HG03095 (cell line): ENCODE results near the gene SPATA7.

ENCODE experiments used
- ATAC-seq: cut with Tn5 transposase; IDR thresholded peaks from one replicate; pipeline ENCODE4 v1.9.1; 2021; ENCODE audit warnings: moderate library complexity; ENCODE audit not compliant: unreplicated experiment

SPATA7 gene

DNA sequence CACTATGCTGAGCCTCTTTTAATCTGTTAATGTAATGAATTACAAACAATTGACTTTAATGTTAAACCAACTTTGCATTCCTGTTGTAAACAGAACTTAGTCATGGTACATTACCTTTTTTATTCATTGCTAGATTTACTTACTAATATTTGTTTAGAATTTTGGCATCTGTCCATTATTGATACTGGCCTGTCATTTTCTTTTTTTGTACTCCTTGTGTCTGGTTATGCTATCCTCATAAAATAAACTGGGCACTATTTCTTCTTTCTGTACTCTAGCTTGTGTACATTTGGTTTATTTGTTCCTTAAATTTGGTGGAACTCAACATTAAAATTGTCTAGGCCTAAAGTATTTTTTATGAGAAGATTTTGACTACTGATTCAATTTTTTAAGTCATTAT lies 32.1 kb downstream of the SPATA7 start:
- ATAC-seq = no peak

DNA sequence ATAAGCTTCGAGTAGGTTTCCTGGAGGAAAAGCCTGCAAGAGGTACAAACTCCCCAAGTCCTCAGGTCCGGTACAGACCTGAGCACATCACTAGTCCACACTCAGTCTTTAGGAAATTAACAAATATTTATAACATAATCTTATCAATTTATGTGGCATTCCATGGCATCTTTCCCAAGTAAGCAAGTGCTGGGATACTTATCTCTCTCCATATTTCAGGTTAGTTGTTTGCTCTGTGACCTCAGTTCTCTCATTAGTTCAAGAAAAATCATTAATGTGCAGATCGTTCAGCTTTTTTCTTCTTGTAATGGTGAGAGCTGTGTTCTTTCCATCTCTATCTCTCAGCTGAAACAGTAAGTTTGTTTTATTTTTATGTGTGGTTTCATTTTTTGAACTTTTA lies 34.7 kb downstream of the SPATA7 start:
- ATAC-seq = no peak

DNA sequence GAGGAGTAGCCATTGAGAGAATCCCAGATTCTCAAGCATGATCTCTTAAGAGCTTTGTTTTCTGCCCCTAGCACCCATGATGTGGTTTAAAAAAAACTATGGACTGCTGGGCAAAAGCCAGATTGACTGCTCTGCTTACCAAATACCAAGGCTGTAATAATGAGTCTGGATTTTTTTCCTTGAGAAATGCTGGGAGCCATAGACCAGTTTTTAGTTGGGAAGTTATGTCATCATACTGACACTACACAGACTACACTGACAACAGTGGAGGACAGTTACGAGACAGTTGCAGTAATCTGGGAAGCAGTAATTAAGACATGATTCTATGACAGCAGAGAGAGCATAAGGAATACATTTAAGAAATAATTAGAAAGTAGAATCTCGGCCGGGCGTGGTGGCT lies 35.8 kb downstream of the SPATA7 start:
- ATAC-seq = no peak

DNA sequence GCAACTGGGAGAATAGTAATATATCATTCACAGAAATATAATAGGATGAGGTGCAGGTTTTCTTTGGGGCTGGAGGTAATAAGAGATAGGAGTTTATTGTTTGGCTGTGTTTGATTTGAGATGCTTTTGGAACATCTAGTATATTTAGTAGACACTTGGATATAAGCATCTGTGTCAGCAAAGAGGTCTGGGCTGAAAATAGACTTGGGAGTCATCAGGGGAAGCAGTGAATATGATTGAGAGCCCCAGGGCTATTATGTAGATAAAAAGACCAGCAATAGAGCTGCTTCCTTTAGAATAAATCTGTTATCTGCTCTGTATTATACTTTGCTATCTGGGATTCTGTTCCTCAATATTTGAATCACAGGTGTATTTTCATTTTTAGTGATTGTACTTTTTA lies 36.6 kb downstream of the SPATA7 start:
- no peak for ATAC-seq

DNA sequence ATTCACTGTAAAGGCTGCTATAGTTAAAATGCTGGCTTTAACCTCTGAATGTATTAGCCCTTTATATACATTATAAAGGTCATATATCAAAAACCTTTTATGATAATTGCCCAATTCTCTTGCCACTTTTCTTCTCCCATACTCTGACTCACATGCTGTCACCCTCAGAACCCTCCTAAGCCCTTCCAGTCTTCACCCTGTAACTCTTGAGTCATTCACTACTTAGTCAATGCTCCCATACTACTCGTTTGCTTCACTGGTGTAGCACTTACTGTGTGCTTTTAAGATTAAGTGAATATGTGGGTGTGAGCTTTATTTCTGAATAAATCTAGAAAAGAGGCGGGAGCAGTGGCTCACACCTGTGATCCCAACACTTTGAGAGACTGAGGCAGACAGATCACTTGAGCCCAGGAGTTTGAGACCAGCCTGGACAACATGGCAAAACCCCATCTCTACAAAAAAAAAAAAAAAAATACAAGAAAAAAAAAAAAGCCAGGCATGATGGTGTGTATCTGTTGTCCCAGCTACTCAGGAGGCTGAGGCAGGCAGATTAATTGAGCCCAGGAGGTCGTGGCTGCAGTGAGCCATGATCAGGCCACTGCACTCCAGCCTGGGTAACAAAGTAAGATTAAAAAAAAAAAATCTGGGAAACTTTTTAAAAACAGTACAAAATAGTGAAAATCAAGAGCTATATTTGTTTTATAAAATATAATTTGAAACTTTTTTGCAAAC lies 37.6 kb downstream of the SPATA7 start:
- no peak for ATAC-seq

DNA sequence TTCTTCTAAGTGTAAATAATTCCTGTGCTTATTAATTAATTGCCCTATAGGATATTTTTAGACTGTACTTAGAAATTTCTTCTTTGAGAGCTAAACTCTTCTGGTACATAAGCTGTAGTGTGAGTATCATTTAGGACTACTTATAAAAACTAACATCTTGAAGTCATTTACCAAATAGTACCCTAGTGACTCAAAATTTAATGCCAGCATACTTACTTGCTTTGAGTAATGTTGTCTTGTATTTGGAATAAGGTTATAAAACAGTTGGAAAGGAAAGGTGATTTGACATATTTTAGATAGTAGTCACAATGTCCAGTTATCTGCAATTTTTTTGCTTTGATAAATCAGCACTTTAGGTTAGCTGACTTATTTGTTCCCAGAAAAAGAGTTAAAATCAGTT lies 39.1 kb downstream of the SPATA7 start:
- ATAC-seq = no peak

DNA sequence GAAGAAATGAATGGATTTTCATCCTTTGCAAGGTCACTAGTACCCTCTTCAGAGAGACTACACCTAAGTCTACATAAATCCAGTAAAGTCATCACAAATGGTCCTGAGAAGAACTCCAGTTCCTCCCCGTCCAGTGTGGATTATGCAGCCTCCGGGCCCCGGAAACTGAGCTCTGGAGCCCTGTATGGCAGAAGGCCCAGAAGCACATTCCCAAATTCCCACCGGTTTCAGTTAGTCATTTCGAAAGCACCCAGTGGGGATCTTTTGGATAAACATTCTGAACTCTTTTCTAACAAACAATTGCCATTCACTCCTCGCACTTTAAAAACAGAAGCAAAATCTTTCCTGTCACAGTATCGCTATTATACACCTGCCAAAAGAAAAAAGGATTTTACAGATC lies 40.8 kb downstream of the SPATA7 start:
- ATAC-seq = no peak

DNA sequence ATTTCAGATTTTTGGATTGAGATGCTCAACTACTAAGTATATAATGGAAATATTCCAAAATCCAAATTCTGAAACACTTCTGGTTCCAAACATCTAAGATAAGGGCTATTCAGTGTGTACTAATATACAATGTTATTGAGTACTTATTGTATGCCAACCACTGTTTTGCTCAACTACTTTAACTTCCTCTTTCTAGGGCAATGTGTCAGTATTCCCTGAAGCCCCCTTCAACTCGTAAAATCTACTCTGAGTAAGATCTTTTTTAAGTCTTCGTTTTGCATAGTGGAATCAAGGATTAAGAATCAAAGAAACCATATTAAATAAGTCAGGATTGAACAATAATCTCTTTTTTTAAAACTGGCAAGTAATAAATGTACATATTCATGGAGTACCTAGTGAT lies 45.5 kb downstream of the SPATA7 start:
- no peak for ATAC-seq

DNA sequence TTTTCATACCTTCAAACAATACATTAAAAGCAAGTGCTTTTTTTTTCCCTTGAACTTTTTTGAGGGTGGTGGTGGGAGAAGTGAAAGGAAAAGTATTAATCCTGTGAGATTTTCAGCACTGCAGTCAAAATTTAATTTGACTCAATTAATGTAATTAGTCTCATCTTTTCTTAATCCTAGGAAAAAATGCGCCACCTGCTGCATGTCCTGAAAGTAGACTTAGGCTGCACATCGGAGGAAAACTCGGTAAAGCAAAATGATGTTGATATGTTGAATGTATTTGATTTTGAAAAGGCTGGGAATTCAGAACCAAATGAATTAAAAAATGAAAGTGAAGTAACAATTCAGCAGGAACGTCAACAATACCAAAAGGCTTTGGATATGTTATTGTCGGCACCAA lies 52.2 kb downstream of the SPATA7 start:
- ATAC-seq = no peak

DNA sequence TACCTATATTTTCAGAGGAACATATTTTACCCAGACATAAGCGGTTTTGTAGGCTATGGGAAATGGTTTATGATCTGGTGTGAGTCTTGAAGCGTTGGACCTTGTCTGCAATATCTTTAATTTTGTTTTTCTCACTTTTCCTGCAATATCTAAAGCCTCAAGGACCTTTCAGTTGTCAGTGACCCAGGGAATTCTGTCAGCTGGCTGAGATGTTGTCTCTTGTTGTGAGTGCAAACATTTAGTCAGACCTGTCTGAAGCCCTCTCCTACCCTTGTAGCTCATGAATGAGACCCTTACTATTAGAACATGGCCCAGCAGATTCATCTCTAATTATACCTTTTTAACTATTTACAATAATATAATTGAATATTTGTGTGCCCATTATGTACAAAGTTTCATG lies 53.6 kb downstream of the SPATA7 start:
- ATAC-seq = no peak

DNA sequence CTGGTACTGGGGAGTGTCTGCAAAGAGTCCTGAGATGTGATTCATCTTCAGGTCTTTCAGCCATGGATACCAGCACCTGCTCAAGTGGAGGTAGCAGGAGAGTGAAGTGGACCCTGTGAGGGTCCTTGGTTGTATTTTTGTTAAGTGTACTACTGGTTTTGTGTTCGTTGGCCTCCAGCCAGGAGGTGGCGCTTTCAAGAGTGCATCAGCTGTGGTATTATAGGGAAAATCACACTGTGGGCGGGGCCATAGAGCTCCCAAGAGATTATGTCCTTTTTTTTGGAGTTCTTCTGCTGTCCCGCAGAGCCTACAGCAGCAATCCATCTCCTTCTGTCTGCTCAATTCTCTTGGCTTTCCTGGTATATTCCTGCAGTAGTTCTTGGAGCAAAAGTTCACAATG lies 66.8 kb downstream of the SPATA7 start:
- no peak for ATAC-seq

DNA sequence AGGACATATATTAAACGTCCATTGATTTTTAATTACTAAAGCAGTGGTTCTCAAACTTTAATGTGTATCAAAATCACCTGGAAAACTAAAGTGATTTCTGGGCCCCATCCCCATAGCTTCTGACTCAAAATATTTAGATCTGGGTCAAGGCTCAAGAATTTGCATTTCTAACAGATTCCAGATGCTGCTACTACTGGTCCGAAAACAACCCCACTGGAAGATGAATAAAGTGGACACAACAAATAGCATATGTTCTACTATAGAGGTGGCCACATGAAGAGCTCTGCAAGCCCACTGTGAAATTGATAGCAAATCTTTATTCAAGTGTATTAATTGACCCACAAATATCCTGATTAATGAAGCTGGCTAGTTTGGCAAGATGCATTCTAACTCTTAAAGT lies 69.4 kb downstream of the SPATA7 start:
- ATAC-seq = no peak

DNA sequence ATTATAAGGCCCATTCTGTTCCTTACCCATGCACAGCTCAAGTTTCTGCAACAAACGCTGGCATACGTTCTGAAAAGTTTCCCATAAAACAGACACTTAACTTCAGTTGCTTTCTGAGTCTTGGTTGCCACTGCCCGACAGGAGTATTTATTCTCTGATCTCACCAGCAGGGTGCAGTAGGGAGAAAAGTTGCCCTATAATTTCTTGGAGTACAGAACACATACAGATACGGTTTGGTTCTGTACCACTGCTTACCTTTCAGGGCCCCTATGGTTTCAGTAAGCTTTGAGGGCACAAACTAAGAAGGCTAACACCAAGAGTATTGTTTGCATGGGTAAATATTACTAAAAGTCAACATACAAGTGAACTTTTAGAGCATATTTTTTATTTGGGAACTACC lies 77.9 kb downstream of the SPATA7 start:
- no peak for ATAC-seq

DNA sequence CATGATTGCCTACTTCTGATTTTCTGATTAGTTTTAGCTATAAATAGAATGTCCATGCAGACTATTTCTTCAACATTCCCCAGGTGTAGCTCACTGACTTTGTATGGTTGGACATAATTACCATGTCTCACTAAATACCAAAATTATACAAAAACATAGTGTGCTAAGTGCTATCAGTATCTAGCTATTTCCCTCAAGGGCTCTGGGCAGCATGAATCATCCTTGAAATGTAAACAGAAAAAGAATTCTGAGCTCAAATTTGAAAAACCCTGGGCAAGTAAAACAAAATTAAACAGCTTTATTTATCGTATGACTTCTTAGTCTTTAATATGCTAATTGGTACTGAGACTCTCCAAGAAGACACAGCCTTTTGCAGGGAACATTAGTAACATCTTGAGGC lies 82.9 kb downstream of the SPATA7 start:
- ATAC-seq = no peak

DNA sequence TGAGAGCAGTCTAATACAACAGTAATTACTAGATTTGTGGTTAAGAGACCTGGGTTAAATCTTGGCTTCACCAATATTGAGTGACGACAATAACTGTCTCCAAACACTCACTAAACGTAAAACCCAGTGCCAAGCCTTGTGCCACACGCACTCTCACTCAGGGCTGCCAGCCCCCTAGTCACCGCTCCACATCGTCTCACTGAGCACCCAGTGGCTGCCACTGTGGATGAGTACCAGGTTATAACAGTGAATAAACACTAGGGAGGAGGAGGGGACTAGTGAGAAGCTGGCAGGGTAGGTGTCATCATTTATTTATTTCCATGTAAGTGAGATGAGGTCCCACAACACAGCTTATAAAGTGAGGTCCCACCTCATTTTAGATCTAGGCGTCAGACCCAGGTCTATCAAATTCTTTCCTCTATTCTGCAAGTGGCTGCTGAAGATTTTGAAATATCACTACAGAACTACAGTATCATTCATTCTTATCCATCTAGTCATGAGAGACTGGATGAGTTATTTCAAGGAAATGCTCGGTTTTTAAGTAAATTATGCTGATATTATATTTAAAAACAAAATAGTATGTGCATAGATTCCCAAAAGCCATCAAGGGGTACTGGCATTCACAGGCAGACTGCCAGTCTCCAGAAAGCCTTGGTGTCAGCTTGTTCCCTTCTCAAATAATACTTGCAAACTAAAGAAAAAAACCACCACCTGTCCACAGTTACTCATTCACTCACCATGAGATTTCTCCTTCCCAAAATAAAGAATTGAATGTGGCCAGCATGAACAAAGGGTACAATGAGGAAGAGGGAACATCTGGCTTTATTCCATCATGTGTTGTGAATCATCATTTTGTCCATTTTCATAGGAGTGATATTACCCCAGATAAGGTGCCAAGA lies 85.3 kb downstream of the SPATA7 start:
- ATAC-seq = no peak

DNA sequence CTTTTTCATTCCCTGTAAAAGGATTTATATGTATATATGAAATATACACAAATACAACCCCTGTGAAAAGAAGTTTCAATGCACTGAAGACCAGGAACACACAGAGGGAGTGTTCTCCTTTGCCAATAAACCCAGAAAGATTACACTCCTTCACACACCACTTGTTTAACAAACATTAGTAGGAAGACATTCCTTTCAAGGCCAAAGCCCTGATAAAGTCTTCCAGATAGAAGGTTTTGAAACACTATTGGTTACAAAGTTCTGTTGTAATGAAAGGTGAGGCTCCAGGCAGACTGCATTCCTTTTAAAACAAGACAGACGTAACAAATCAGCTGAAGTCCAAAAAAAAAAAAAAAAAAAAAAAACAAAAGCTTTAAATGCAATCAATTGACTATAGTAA lies 88.3 kb downstream of the SPATA7 start:
- ATAC-seq = no peak

DNA sequence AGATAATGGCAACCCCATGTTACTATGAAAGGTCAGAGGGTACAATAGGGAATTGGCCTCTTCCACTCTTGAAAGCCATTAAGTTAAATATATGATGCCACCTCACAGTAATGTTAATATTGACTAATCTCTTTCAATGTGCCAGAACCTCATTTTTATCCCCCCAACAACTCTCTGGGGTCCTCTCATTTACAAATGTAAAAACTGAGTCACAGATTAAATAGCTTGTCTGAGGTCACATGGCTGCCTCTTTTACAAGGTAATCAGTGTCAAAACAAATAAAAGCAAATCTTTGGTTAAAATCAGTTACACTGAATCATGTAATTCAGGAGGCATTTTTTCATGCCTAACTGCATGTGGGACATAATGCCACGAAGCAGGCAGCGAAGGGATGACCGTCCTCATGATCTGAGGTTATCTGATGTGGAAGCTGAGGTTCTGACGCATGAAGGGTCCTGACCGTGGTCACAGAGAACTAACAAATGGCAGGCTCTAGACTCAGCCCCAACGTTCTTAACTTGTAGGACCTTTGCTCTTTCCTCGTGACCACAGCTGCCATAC lies 90.8 kb downstream of the SPATA7 start:
- ATAC-seq = no peak

DNA sequence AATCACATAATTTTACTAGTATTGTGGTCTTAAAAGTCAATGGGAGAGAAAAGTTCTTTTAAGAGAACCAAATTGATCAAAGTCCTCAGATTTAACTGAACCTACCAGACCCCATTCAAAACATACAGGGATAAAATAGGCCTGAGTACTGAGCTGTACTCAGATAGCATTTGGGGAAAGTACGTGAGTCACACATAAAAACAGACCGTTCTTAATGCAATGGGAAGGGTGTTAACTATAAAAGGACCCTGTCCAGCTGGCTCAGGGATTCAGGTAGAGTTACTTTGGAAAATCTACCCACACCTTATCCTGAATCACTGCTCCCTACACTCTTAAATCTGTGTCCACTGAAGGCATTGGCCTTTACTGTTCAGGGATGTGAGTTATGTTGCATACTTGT lies 91.4 kb downstream of the SPATA7 start:
- no peak for ATAC-seq

DNA sequence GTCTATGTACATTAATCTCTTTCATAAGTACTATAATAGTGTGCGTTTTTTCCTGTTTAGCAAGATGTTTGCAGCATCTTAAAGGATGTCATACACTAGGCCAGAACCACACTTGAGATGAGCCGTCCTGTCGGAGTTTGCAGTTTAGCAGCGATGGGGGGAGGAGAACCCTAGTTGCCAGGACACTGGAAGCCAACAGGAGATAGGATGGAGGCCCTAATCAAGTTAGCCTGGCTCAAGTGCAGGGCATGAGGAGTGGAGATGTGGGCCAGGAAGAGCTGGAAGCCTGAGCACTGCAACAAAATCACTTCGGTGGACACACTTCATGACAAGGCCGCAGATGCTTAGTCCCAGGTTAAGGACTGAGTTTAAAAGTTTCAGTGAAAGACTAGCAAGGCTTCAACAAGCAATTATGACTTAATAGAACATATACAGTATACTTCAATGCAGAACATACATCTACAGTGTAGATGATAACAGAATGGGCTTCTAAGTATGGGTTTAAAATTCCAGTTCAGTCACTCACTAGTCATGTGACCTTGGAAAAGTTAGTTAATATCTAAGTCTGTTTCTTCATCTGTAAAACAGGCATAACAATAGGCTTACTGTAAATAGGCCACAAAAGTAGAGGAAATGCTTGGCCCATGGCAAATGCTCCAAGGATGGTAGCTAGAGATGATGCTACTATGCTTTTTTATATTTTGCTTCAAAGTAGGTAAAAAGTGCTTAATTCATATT lies 92.2 kb downstream of the SPATA7 start:
- no peak for ATAC-seq

DNA sequence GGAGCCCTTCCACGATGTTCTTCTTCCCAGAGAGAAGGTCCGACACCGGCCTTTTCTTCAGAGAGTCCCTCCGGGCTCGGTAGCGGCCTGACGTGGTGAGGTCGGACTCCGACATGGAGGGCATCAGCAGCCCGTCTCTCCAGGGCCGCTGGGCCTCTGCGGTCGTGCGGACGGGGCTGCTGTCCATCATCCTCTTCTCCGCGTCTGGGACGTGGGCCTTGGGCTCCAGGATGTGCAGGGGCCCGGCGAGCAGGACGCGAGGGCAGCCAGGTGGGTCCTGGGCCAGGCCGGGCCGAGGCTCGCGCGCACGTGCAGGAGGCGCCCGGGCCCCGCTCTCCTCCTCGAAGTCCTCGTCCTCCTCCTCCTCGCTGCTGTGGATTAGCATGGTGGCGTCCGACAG lies 93.5 kb downstream of the SPATA7 start:
- ATAC-seq = no peak

DNA sequence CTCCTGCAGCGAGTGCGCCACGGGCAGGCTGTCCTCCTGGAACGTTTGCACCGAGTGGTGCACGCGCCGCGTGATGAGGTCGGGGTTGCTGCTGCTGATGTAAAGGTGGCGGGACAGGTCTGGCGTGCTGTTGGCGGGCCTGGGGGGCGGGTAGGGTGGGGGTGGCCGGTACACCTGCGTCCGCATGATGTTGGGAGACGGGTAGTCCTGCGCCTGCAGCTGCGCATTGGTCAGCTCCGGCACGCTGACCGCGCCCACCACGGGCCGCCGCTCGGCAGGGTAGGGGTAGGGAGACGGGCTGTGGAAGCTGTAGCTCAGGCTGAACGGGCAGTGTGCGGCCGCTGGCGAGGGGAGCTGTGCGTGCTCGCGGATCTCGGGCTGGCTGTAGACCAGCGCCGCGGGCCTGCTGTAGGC lies 94.1 kb downstream of the SPATA7 start:
- no peak for ATAC-seq
